ENCODE results near the gene NOX3. TPM values are rescaled to one million over a fixed set of nuclear protein-coding genes. Genes with fewer than 3 reads are reported as not detected.

NOX3 gene
- total and polyA plus RNA-seq, 2 of the 8 experiments (the other 6 are each of a cell fraction or from before 2014, with no cell fraction given), result not detected

GRCh38 chr6:155444120-155444917 is 11.3 kb downstream of the NOX3 start:
- peaks cover 0 to 7% (median 2%) of the 10 kb centered on the region in 4 experiments; a peak in 3 of 7 replicates for H3K4me1 ChIP-seq (replicated peaks in 1 of 4; ENCODE audit: control insufficient read depth in 3 of 4, insufficient read depth in 4 of 4, low read length in 3 of 4)
- CTCF ChIA-PET (ENCODE audit: partially characterized antibody), result no interaction called here
- TF ChIP-seq SIRT6 (IDR thresholded peaks at IDR 0.05; ENCODE audit: low read length), result no peak
- no peak for TF ChIP-seq PHF8 (conservative IDR thresholded peaks at IDR 0.05; ENCODE audit: low read depth, low read length)
- no peak for TF ChIP-seq POLR2AphosphoS5 (IDR thresholded peaks at IDR 0.05; ENCODE audit: low read depth, low read length)
- TF ChIP-seq SP1 (IDR thresholded peaks at IDR 0.05; ENCODE audit: low read depth, low read length), result no peak
- TF ChIP-seq FOSL1 (IDR thresholded peaks at IDR 0.05; ENCODE audit: insufficient read depth, low read depth, low read length), result no peak
- TF ChIP-seq EZH2 (IDR thresholded peaks at IDR 0.05; ENCODE audit: low read depth, low read length, severe bottlenecking), result no peak
- TF ChIP-seq CTCF (IDR thresholded peaks at IDR 0.05; ENCODE audit: control extremely low read depth in 1 of 3, insufficient read depth in 1 of 3, low read depth in 1 of 3, low read length in 3 of 3), result no peak
- no peak for TF ChIP-seq JUND (IDR thresholded peaks at IDR 0.05; ENCODE audit: low read length)
- no peak for TF ChIP-seq CREB1 (IDR thresholded peaks at IDR 0.05)
- TF ChIP-seq GABPA (IDR thresholded peaks at IDR 0.05; ENCODE audit: borderline replicate concordance, insufficient read depth, low read length), result no peak

More at GRCh38 chr6:155444120-155444917, 11.3 kb downstream of the NOX3 start:
- POLR2A ChIA-PET (ENCODE audit: partially characterized antibody), result no interaction called here
- Histone ChIP-seq H4K20me1 (replicated peaks in 1 of 2; ENCODE audit: control insufficient read depth in 1 of 2, insufficient read depth in 2 of 2, low read length in 2 of 2) (no peaks in the 10 kb centered on the region), H2BK20ac (ENCODE audit: low read length) (no peak overlapping the region), H3K18ac (ENCODE audit: extremely low read depth, low read length) (no peak overlapping the region), H3K4ac (replicated peaks; ENCODE audit: insufficient read length, low read depth, low read length) (no peak overlapping the region), H3K23ac (ENCODE audit: insufficient read length) (no peak overlapping the region), H2AFZ (ENCODE audit: low read length) (no peak overlapping the region), H3K27ac (ENCODE audit: low read depth, low read length) (no peak overlapping the region), H3K4me3 (ENCODE audit: extremely low read depth in 1 of 4, insufficient read depth in 2 of 4, low read depth in 3 of 4, low read length in 4 of 4) (no peak overlapping the region), H3K56ac (replicated peaks; ENCODE audit: insufficient read length, low read depth, low read length) (no peak overlapping the region), H2BK120ac (replicated peaks; ENCODE audit: low read depth, low read length) (no peak overlapping the region), H4K5ac (ENCODE audit: insufficient read length, low read depth, low read length) (no peak overlapping the region), H3K79me2 (ENCODE audit: control insufficient read depth in 1 of 2, insufficient read depth in 2 of 2, low read length in 2 of 2) (no peaks in the 10 kb centered on the region), H2AK5ac (ENCODE audit: low read depth, low read length) (no peak overlapping the region), H3K79me1 (ENCODE audit: low read depth, low read length) (no peaks in the 10 kb centered on the region), H3K14ac (ENCODE audit: insufficient read length) (no peak overlapping the region), H3K36me3 (ENCODE audit: control insufficient read depth in 2 of 4, insufficient read depth in 4 of 4, low read length in 3 of 4) (no peaks in the 10 kb centered on the region), H2BK5ac (ENCODE audit: low read depth, low read length) (no peak overlapping the region), H3K4me2 (ENCODE audit: insufficient read depth in 1 of 2, low read depth in 2 of 2, low read length in 2 of 2) (no peak overlapping the region), H3K9me3 (ENCODE audit: insufficient read depth in 2 of 2, low read depth in 1 of 2, low read length in 1 of 2) (no peaks in the 10 kb centered on the region), H4K91ac (replicated peaks; ENCODE audit: insufficient read length, low read length) (no peak overlapping the region), H3K23me2 (ENCODE audit: low read depth, low read length) (no peaks in the 10 kb centered on the region), H2BK12ac (ENCODE audit: low read depth, low read length) (no peak overlapping the region), H2BK15ac (ENCODE audit: low read length) (no peak overlapping the region), H4K8ac (ENCODE audit: extremely low read depth, insufficient read depth, low read length) (no peak overlapping the region), H3K27me3 (replicated peaks in 1 of 4; ENCODE audit: control insufficient read depth in 3 of 4, extremely low read depth in 1 of 4, insufficient read depth in 3 of 4, low read length in 3 of 4) (no peaks in the 10 kb centered on the region), H3K9ac (replicated peaks in 1 of 4; ENCODE audit: extremely low read depth in 1 of 4, low read depth in 3 of 4, low read length in 3 of 4) (no peak overlapping the region)
- FAIRE-seq (no peak), DNase-seq (ENCODE audit: low read depth in 1 of 2, low spot score in 2 of 2) (no peak)
- 86% methylated on average over 9 of the region's 9 CpGs; no CpG with 5 or more reads in 1 of the 2 experiments for WGBS, 2 experiments (ENCODE audit: extremely low coverage in 1 of 2, insufficient coverage in 1 of 2, insufficient read length in 1 of 2, insufficient replicate concordance in 2 of 2, low coverage in 1 of 2, low lambda C conversion rate in 2 of 2, missing lambda C conversion rate in 1 of 2)
